Spleen (tissue), 11 donors: ENCODE measurements around the gene ZSWIM7. TPM values are rescaled to one million over a fixed set of nuclear protein-coding genes. Genes with fewer than 3 reads are reported as not detected.
"Not testable (repeated sequence)": the region's sequence is repeated elsewhere in the genome, so short reads cannot be mapped to it uniquely, and the experiment has no call there.

Experiments
- DNase-seq: peaks from one replicate; pipeline ENCODE4 v3.0.0-alpha.2; 2020
- H3K27ac ChIP-seq, 8 donors: fragments of 200-600 bp; sonication (generic) in 7 of 8; 1 replicate in 4 of 8; 2 replicates in 4 of 8; pipeline versions ENCODE4 v1.5.0 to v1.8.0; 2016 to 2021; ENCODE audit warnings: inconsistent platforms in 4 of 8, mild to moderate bottlenecking in 4 of 8, moderate library complexity in 1 of 8
- H3K27me3 ChIP-seq, 7 donors: fragments of 200-600 bp; sonication (generic) in 6 of 7; replicated peaks in 1 of 7; 1 replicate in 4 of 7; 2 replicates in 3 of 7; pipeline versions ENCODE4 v1.5.0 to v1.8.0; 2016 to 2021; ENCODE audit warnings: inconsistent platforms in 3 of 7, mild to moderate bottlenecking in 1 of 7
- H3K36me3 ChIP-seq, 6 donors: fragments of 200-600 bp; sonication (generic) in 5 of 6; 1 replicate in 4 of 6; 2 replicates in 2 of 6; pipeline versions ENCODE4 v1.5.0 to v1.8.0; 2016 to 2021; ENCODE audit warnings: inconsistent platforms in 2 of 6
- H3K4me1 ChIP-seq, 6 donors: fragments of 200-600 bp; sonication (generic) in 5 of 6; 1 replicate in 3 of 6; 2 replicates in 3 of 6; pipeline versions ENCODE4 v1.5.0 to v1.8.0; 2016 to 2021; ENCODE audit warnings: inconsistent platforms in 3 of 6
- H3K4me3 ChIP-seq, 8 donors: fragments of 200-600 bp; sonication (generic) in 7 of 8; 1 replicate in 4 of 8; 2 replicates in 4 of 8; pipeline versions ENCODE4 v1.5.0 to v1.8.0; 2016 to 2021; ENCODE audit warnings: inconsistent platforms in 4 of 8, mild to moderate bottlenecking in 4 of 8, moderate library complexity in 2 of 8
- H3K9me3 ChIP-seq, 8 donors: fragments of 200-600 bp; sonication (generic) in 7 of 8; 1 replicate in 4 of 8; 2 replicates in 4 of 8; pipeline versions ENCODE4 v1.5.0 to v1.8.0; 2016 to 2021; ENCODE audit warnings: inconsistent platforms in 4 of 8
- POLR2A ChIP-seq, 3 donors: fragments of 450-650 bp; IDR thresholded peaks; one replicate each; pipeline ENCODE4 v1.5.1; 2017; ENCODE audit warnings: antibody characterized with exemption in 3 of 3, mild to moderate bottlenecking in 1 of 3
- POLR2AphosphoS5 ChIP-seq, 3 donors: sonication (generic); formaldehyde crosslinking; IDR thresholded peaks; one replicate each; pipeline ENCODE4 v1.5.1; 2017; ENCODE audit warnings: antibody characterized with exemption in 3 of 3
- WGBS, 5 donors: extraction: QIAGEN DNeasy Blood & Tissue Kit in 3 of 5; methylation state at CpG; one replicate each; pipeline versions ENCODE4 v1.1.5 to v1.1.7; 2013 to 2018; 5-methylcytosine and 5-hydroxymethylcytosine counted together
- intact Hi-C: fragments of 100-400 bp; cut with DNase I; formaldehyde crosslinking; loops from one replicate; pipeline ENCODE4 v1.15.0; 2023; ENCODE audit warnings: low total_unique reads
- polyA plus RNA-seq, 3 donors: library from polyadenylated mRNA; stranded (reverse); fragments of 200-250 nt; gene quantifications; one replicate each; pipeline ENCODE4 v1.2.1, GENCODE V29; 2013
- total RNA-seq, 7 donors: library from RNA; depleted of rRNA in 3 of 7; stranded (reverse); fragments of >200 nt in 3 of 7; fragmentation: NEBNext Ultra II Directional in 4 of 7; extraction: Animal tissue kit (Norgen Biotek cat#: 25700) in 4 of 7; gene quantifications; one replicate each; pipeline versions ENCODE4 v1.1.0 to v1.2.1, GENCODE V29; 2016 to 2021
- TF ChIP-seq, protein P1 (sequence below), 11 experiments: fragments of 200-600 bp in 7 of 11; fragments of 450-650 bp in 4 of 11; sonication (generic) in 4 of 11; IDR thresholded peaks in 8 of 11; conservative IDR thresholded peaks in 3 of 11; 1 replicate in 7 of 11; 2 replicates in 4 of 11; pipeline versions ENCODE4 v1.4.0 to v1.8.0; 2016 to 2021; ENCODE audit warnings: antibody characterized with exemption in 11 of 11, inconsistent platforms in 4 of 11, mild to moderate bottlenecking in 1 of 11
- donor health status: healthy with polysubstance abuse.
- donor health status: DM: no; HTN: no; CAD: no; lungs with moderate emphysema.
- donor health status: DM: no; HTN: no; CAD: no.
- donor health status: Bipolar disorder and iron deficiency.
- donor health status: healthy.
- donor health status: DM: no; HTN: no; CAD: no.
- donor health status: DM: yes; HTN: yes; CAD: no.

Gene ZSWIM7
- total and polyA plus RNA-seq, 10 donors, result 13.4 to 47.6 (median 25.3) TPM

GRCh38 chr17:15943971-15944758, 55.3 kb downstream of the ZSWIM7 start:
- no peaks in the 10 kb centered on the region for H3K36me3 ChIP-seq
- intact Hi-C loops, result no loop called here
- no peak for DNase-seq
- TF ChIP-seq POLR2AphosphoS5 (IDR thresholded peaks at IDR 0.05) (no peak), POLR2A (IDR thresholded peaks at IDR 0.05) (no peak)
- TF ChIP-seq, protein P1, sequence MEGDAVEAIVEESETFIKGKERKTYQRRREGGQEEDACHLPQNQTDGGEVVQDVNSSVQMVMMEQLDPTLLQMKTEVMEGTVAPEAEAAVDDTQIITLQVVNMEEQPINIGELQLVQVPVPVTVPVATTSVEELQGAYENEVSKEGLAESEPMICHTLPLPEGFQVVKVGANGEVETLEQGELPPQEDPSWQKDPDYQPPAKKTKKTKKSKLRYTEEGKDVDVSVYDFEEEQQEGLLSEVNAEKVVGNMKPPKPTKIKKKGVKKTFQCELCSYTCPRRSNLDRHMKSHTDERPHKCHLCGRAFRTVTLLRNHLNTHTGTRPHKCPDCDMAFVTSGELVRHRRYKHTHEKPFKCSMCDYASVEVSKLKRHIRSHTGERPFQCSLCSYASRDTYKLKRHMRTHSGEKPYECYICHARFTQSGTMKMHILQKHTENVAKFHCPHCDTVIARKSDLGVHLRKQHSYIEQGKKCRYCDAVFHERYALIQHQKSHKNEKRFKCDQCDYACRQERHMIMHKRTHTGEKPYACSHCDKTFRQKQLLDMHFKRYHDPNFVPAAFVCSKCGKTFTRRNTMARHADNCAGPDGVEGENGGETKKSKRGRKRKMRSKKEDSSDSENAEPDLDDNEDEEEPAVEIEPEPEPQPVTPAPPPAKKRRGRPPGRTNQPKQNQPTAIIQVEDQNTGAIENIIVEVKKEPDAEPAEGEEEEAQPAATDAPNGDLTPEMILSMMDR (IDR thresholded peaks at IDR 0.05 in 8 of 11, conservative IDR thresholded peaks at IDR 0.05 in 3 of 11), result no peak
- WGBS, 5 donors, result 20 to 36% (median 27%) methylated on average over 26 to 40 of the region's 40 CpGs
- H3K27me3 ChIP-seq, result peaks cover 0 to 56% (median 21%) of the 10 kb centered on the region in 7 donors
- H3K4me3 ChIP-seq, result peak overlapping the region; percentile 31 to 80 (median 56)
- no peaks in the 10 kb centered on the region for H3K9me3 ChIP-seq
- H3K4me1 ChIP-seq, result peaks cover 15 to 52% (median 33%) of the 10 kb centered on the region in 6 donors
- H3K27ac ChIP-seq, result peak overlapping the region in 2 of 8 donors; percentile 26 to 38

- no peak for DNase-seq
Observed at GRCh38 chr17:15942207-15942833, 57.2 kb downstream of the ZSWIM7 start.

DNA sequence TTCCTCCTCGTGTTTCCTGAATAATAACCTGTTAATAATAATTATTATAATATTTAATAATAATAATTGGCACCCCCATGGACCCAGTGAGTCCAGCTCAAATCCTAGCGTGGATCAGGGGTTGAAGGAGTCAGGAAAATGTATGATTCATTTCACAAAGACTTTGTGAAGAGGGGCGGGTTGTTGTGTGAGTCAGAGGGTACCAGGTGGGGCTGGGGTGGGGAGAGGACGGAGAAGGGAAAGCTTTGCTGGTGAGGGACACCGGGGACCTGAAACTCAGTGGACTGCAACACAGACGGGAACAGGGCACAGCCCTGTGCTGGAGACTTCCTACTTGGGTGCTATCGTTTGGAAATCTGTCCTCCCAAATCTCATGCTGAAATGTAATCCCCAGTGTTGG, 57.7 kb downstream of the ZSWIM7 start:
- intact Hi-C loops, result no loop called here
- DNase-seq, result no peak

More at GRCh38 chr17:15942207-15942833, 57.2 kb downstream of the ZSWIM7 start:
- no peaks in the 10 kb centered on the region for H3K36me3 ChIP-seq
- TF ChIP-seq, protein P1 (IDR thresholded peaks at IDR 0.05 in 8 of 11, conservative IDR thresholded peaks at IDR 0.05 in 3 of 11), result no peak
- TF ChIP-seq POLR2AphosphoS5 (IDR thresholded peaks at IDR 0.05), result no peak
- peaks cover 0 to 47% (median 21%) of the 10 kb centered on the region in 7 donors for H3K27me3 ChIP-seq
- H3K9me3 ChIP-seq, result no peaks in the 10 kb centered on the region
- H3K4me3 ChIP-seq, result no peak overlapping the region
- 60 to 80% (median 70%) methylated on average over 6 to 7 of the region's 7 CpGs for WGBS, 5 donors
- intact Hi-C loops, result no loop called here
- peak overlapping the region in 1 of 8 donors; percentile 38 for H3K27ac ChIP-seq
- peaks cover 15 to 52% (median 33%) of the 10 kb centered on the region in 6 donors for H3K4me1 ChIP-seq

DNA sequence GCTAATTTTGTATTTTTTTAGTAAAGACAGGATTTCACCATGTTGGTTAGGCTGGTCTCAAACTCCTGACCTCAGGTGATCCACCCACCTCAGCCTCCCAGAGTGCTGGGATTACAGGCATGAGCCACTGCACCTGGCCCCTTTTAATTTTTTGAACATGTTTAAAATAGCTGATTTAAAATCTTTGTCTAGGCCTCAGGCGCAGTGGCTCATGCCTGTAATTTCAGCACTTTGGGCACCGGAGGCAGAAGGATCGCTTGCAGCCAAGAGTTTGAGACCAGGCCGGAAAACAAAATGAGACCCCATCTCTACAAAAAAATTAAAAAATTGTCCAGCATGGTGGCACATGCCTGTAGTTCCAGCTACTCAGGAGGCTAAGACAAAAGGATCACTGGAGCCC, 63.0 kb downstream of the ZSWIM7 start:
- H3K4me3 ChIP-seq, H3K27ac ChIP-seq, H3K36me3 ChIP-seq, H3K9me3 ChIP-seq, H3K4me1 ChIP-seq, H3K27me3 ChIP-seq, DNase-seq, intact Hi-C loops: not testable (repeated sequence)
- WGBS, 5 donors, result 96 to 99% (median 97%) methylated on average over 4 of the region's 4 CpGs

More for the DNA sequence above, 57.7 kb downstream of the ZSWIM7 start:
- WGBS, 5 donors, result 76 to 87% (median 84%) methylated on average over 7 of the region's 7 CpGs
- no peaks in the 10 kb centered on the region for H3K36me3 ChIP-seq
- peaks cover 15 to 48% (median 33%) of the 10 kb centered on the region in 6 donors for H3K4me1 ChIP-seq
- TF ChIP-seq POLR2A (IDR thresholded peaks at IDR 0.05), result no peak
- TF ChIP-seq POLR2AphosphoS5 (IDR thresholded peaks at IDR 0.05), result no peak
- TF ChIP-seq, protein P1 (IDR thresholded peaks at IDR 0.05 in 8 of 11, conservative IDR thresholded peaks at IDR 0.05 in 3 of 11), result no peak
- no peak overlapping the region for H3K4me3 ChIP-seq
- no peaks in the 10 kb centered on the region for H3K9me3 ChIP-seq
- H3K27ac ChIP-seq, result no peak overlapping the region
- peaks cover 0 to 41% (median 21%) of the 10 kb centered on the region in 7 donors for H3K27me3 ChIP-seq
